IPS DF 19.7 (cell line): ENCODE results near the gene CDK14.
"Not testable (repeated sequence)": the region's sequence is repeated elsewhere in the genome, so short reads cannot be mapped to it uniquely, and the experiment has no call there.

Experiments used
- DNase-seq: peaks from one replicate; pipeline ENCODE4 v3.0.0-alpha.2; 2013; ENCODE audit warnings: low read depth, low spot score

The CDK14 gene

GRCh38 chr7:90891529-90891928 is 295.4 kb downstream of the CDK14 start:
- DNase-seq: no peak

GRCh38 chr7:90892213-90892612 is 296.1 kb downstream of the CDK14 start:
- no peak for DNase-seq

DNA sequence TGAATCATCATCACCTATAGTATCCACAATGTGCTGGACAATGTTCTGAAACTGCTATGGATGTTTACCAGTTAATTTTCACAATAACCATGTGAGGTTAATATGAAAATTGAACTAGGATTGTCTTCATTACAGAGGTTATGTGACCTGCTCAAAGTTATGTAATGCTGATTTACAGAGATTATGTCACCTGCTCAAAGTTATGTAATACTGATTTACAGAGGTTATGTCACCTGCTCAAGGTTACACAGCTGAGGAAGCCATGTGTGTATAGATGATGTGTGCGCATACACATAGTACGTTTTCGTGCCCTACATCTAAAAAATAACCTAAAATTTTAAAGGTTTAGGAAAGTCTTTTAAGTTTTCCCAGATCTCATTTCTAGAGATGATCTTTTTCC is 298.0 kb downstream of the CDK14 start:
- DNase-seq: no peak

DNA sequence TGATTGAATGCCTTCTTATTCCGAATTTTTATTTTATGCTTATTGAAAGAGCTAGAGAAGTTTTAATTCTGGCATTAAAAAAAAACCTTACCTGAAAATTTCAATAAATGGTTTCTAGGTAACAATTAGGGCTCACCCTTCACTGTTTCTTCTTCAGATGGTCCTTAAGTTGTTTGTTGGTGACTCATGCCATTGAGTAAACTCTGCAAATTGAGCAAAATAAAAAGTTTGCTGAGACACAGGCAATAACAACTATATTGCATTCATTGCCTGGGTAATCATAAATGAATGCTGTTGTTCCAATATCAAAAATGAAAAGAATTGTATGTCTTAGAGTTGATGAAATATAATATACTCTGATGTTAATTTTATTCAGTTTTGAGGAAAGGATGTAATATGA is 300.3 kb downstream of the CDK14 start:
- DNase-seq: no peak

DNA sequence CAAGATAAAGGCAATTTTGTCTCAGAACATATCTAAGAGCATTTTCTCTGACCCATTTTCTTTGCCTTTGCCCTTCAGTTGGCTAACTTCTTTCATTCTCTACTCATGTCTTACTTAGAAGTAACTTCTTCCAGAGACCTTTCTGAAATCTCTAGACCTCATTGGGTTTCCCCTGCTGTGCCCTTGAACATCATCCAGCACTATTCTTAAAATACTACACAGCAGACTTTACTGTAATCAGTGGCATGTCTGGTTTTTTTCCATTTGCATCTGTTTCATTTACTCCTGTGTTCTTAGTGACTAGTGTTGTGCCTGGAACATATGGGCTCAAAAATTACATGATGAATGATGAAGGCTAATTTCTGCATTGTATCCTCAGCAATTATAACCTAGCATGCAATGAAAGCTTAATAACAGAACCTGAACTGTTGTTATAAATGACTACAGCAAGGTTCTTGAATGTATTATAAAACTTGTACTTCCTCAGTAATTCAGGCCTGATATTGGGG is 301.9 kb downstream of the CDK14 start:
- DNase-seq: no peak

GRCh38 chr7:90900628-90901356 is 304.7 kb downstream of the CDK14 start:
- DNase-seq: no peak

GRCh38 chr7:90903841-90904240 is 307.7 kb downstream of the CDK14 start:
- no peak for DNase-seq

DNA sequence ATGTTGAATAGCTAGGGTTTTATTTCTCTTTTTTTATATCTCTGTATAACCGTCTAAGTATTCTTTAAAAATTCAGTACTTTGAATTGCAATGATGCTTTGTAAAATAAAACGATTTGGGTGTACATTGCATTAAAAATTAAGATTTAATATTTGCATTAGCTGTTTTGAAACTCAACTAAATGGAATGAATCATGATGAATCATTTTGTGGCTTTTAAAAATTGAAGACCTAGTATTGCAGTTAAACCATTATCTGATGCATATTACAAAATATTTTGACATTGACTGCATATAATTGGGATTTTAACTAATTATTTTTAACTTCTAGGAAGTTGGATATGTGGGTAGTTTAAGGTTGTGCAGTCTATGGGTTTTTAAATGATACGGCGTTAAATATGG is 314.0 kb downstream of the CDK14 start:
- no peak for DNase-seq

DNA sequence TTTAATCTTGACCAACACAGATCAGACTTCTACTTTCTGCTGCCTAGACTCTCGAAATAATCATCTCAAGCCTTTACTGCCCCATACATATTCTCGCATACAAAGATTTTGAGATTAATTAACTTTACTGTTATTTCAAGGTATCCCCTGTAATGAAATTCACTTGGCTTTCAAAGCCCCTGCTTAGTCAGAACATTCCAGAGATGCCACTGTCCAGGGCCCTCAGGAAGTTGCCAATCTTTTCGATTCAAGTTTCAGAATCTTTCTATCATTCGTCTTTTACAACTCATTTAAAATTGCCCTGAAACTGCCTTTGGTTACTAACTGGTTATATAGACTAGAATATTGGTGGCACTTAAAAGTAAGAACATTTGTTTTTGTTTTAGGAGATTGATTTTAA is 320.2 kb downstream of the CDK14 start:
- no peak for DNase-seq

- DNase-seq: no peak
These were observed 321.4 kb downstream of the CDK14 start for GRCh38 chr7:90917539-90917938.

- no peak for DNase-seq
These were observed 322.2 kb downstream of the CDK14 start for GRCh38 chr7:90918303-90918702.

DNA sequence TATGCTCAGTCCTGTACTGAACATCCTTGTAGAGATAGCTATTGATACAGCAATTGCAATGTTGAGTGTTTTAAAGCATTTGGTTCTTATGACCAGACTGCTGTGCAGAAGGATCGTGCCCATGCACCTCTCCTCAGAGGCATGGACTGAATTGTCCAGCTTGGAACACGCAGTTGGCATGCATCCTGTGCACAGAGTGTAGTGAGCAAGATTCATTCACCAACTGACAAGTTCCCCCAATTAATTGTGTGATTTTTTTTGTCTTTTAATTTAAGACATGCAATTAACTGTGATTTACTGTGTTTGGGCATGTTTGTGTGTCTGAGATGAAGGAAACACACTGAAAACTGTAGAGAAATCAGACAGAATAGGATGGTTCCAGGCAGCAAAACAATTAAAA is 323.7 kb downstream of the CDK14 start:
- DNase-seq: no peak

DNA sequence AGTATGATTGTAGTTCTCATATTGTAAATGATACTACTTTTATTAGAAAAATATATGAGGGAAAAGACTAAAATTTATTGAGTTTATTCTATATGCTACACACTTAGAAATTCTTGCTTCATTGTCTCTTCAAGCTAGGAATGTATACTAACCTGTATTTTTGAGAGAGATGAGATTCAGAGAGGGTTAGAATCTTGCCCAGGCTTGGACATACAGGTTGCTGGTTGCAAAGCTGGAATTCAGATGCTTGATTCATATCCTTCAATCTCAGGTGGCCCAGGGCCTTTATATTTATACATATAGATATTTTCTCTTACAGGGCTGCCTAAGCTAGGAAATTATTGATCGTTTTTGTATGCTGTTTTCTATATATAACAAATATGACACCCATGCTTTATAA is 324.2 kb downstream of the CDK14 start:
- no peak for DNase-seq

DNA sequence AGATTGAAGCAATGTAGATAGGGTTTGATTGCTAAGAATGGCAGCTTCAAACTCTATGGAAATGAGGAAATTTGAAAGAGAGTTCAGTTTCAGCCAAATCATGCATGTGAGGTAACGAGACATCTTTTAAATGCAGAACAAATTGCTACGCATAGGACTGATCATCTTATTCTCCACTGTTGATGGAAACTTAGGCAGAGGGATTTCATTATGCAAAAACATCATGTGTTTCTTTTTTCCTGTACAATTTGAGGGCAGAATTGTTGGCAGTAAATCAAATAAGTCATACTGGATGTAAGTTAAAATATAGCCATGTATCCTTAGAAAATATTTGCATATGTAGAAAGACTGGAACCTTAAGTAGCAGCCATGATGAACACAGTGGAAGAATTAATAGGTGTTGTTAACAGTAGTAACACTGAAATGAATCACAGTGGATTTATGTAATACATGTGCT is 327.4 kb downstream of the CDK14 start:
- no peak for DNase-seq

- not testable (repeated sequence) for DNase-seq
These were observed 332.7 kb downstream of the CDK14 start for GRCh38 chr7:90928700-90929424.

GRCh38 chr7:90931986-90932916 is 336.1 kb downstream of the CDK14 start:
- no peak for DNase-seq

DNA sequence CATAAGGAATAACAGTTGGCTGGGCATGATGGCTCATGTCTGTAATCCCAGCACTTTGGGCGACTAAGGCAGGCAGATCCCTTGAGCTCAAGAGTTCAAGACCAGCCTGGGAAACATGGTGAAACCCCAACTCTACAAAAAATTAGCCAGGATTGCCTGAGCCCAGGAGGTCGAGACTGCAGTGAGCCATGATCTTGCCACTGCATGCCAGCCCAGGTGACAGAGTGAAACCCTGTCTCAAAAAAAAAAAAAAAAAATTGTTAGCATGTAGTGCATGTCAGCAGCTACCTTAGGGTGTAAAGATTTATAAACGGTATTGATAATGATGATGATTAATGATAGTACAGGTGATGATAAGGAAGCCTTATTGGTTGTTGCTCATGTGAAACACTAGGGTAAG is 336.9 kb downstream of the CDK14 start:
- DNase-seq: no peak

- DNase-seq: no peak
These were observed 337.9 kb downstream of the CDK14 start for GRCh38 chr7:90933984-90934383.

- no peak for DNase-seq
These were observed 342.2 kb downstream of the CDK14 start for GRCh38 chr7:90938371-90938770.

DNA sequence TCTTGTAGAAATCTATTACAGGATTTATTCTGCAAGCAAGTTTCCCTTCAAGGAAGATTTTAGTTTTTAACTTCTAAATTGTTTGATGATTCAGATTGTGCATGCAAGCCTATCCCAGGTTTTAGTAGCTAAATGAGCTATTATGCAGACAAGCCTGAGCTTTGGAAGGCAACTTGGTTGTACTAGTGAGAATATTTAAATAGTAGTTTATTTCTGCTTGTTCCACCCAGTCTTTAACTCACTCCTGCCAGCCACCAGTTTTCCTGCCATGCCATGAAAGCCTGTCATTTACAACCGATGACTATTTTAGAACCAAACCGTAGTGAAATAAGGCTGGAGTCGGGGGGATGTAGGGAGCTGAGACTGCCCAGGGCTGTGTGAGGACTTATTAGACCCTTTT is 343.5 kb downstream of the CDK14 start:
- DNase-seq: no peak

- no peak for DNase-seq
These were observed 347.9 kb downstream of the CDK14 start for GRCh38 chr7:90944021-90944420.
